ENCODE measurements around the gene RBBP4.
"Not testable (repeated sequence)": the region's sequence is repeated elsewhere in the genome, so short reads cannot be mapped to it uniquely, and the experiment has no call there.

Gene RBBP4

DNA sequence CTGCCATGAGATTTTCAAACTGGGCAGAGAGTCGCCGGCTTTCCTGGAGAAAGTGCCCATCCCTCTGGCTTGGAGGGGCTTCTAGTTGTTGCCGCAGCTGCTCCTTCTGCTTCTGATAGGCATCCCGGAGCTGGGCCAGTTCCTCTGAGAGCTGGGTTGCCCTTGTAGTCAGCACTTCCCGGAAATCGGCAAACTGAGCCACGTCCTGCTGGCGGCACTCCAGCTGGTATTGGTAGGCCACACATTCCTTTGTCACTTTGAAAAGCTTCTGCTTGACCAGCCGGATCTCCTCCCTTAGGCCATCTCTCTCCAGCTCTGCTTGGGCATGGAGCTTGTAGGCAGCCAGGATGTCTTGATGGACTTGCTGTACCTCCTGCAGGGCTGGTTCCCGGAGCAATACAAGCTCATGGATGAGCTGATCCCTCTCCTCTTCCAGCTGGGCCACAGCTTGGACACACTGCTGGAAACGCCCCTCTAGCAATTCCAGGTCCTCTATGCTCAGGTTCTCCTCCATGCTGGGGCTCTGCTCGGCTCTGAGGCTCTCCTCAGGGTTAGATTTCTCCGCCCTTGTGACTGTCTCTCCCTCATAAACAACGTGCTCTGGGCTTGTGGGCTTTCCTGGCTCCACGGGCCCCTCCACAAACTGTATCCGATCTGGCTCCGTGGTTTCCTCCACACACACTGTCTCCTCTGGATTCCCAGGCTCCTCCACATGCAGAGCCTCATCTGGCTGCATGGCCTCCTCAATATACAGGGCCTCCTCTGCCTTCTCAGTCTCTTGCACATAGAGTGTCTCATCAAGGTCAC, 44.3 kb downstream of the RBBP4 start:
- Mint-ChIP-seq H3K27me3 (ENCODE audit: low read depth, poor library complexity) (peaks cover 6% of the 10 kb centered on the region), H3K9me3 (no peaks in the 10 kb centered on the region), H3K4me1 (peaks cover 14% of the 10 kb centered on the region), H3K4me3 (no peak overlapping the region), H3K27ac (peak overlapping the region; percentile 57), H3K36me3 (ENCODE audit: low read depth) (peaks cover 13% of the 10 kb centered on the region)
- TF ChIP-seq, protein P1, sequence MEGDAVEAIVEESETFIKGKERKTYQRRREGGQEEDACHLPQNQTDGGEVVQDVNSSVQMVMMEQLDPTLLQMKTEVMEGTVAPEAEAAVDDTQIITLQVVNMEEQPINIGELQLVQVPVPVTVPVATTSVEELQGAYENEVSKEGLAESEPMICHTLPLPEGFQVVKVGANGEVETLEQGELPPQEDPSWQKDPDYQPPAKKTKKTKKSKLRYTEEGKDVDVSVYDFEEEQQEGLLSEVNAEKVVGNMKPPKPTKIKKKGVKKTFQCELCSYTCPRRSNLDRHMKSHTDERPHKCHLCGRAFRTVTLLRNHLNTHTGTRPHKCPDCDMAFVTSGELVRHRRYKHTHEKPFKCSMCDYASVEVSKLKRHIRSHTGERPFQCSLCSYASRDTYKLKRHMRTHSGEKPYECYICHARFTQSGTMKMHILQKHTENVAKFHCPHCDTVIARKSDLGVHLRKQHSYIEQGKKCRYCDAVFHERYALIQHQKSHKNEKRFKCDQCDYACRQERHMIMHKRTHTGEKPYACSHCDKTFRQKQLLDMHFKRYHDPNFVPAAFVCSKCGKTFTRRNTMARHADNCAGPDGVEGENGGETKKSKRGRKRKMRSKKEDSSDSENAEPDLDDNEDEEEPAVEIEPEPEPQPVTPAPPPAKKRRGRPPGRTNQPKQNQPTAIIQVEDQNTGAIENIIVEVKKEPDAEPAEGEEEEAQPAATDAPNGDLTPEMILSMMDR (IDR thresholded peaks at IDR 0.05), result no peak
- no peak for DNase-seq

DNA sequence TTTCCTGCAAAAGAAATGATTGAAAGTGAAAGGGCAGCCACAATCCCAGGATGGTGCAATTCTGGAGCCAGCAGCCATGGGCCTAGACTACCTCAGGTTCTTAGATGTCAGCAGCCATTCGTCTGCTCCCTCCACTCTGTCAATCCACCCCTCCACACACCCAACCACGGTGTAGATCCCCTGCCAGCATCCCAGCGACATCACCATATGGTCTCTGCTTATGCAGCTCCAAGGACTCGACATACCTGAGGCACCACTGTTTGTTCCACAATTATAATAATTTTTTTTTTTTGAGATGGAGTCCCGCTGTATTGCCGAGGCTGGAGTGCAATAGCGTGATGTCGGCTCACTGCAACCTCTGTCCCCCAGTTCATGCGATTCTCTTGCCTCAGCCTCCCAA, 45.0 kb downstream of the RBBP4 start:
- peaks cover 8% of the 10 kb centered on the region for H3K27me3 Mint-ChIP-seq (ENCODE audit: low read depth, poor library complexity)
- no peak overlapping the region for H3K27ac Mint-ChIP-seq
- H3K9me3 Mint-ChIP-seq, result no peaks in the 10 kb centered on the region
- peaks cover 13% of the 10 kb centered on the region for H3K36me3 Mint-ChIP-seq (ENCODE audit: low read depth)
- TF ChIP-seq, protein P1 (IDR thresholded peaks at IDR 0.05), result no peak
- H3K4me3 Mint-ChIP-seq, result no peak overlapping the region
- H3K4me1 Mint-ChIP-seq, result peaks cover 14% of the 10 kb centered on the region
- no peak for DNase-seq

DNA sequence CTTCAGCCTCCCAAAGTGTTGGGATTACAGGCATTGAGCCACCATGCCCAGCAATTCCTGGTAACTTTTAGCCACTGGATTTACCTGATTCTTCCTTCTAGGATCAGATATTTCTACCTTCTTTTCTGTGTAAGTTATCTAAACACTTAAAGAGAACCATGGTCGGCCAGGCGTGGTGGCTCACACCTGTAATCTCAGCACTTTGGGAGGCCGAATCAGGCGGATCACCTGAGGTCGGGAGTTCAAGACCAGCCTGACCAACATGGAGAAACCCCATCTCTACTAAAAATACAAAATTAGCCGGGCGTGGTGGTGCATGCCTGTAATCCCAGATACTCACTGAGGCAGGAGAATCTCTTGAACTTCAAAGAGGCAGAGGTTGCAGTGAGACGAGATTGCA, 46.0 kb downstream of the RBBP4 start:
- not testable (repeated sequence) for DNase-seq; H3K27ac Mint-ChIP-seq; H3K27me3 Mint-ChIP-seq (ENCODE audit: low read depth, poor library complexity); H3K9me3 Mint-ChIP-seq; H3K4me3 Mint-ChIP-seq; H3K36me3 Mint-ChIP-seq (ENCODE audit: low read depth)
- peaks cover 18% of the 10 kb centered on the region for H3K4me1 Mint-ChIP-seq

DNA sequence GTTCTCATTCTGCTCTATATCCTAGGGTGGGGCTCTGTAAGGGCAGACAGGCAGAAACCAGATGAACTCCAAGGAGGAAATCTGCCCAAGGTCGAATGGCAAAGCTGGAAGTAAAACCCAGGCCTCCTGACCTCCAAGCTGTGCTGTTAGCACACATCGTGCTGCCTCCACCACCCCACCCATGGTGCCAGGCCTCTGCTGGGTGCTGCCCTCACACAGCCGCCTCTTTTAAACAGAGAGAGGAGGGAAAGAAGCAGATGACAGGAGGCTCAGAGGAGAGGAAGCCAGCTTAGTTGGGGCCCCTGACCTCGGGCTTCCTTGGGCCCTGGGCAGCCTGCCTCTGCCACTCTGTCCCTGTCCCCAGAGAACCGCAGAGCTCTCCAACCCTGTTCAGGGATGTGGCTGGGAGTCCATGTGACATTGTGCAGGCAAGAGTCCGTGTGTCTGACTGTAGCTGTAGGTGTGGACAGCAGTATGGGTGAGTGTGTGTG, 50.5 kb downstream of the RBBP4 start:
- DNase-seq, result no peak
- H3K36me3 Mint-ChIP-seq (ENCODE audit: low read depth), result no peaks in the 10 kb centered on the region
- peaks cover 24% of the 10 kb centered on the region for H3K4me1 Mint-ChIP-seq
- peak overlapping the region; percentile 80 for H3K4me3 Mint-ChIP-seq
- no peaks in the 10 kb centered on the region for H3K9me3 Mint-ChIP-seq
- no peak overlapping the region for H3K27ac Mint-ChIP-seq
- peaks cover 25% of the 10 kb centered on the region for H3K27me3 Mint-ChIP-seq (ENCODE audit: low read depth, poor library complexity)
- TF ChIP-seq, protein P1 (IDR thresholded peaks at IDR 0.05), result no peak

DNA sequence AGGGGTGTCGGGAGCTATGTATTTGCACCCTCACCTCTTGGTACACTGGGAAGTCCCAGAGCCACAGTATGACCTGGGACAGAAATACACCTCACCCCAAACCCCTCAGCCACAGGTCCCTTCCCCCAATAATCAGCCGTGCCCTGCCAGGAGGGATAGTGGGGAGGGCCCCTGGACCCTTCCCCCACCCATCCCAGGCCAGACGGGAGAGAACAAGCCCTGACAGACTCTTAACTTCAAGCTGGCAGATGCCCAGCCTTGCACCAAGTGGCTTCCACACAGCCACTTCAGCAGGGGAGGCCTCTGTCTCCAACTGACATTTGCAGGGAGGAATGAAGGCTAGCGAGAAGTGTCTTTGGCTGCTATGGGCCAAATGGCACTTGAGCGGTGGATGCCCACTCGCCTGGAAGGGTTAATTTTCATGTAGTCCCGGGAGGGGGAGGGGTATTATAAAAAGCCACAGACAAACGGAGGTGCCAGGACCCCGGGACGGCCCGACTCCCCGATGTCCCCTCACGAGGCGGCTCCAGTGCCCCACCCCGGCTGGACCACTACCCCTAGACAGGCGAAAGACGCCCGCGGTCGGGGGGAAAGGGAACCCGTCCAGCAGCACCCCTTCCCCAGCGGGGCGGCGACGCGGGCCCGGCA, 51.1 kb downstream of the RBBP4 start:
- TF ChIP-seq, protein P1 (IDR thresholded peaks at IDR 0.05), result no peak
- Mint-ChIP-seq H3K27ac (no peak overlapping the region), H3K27me3 (ENCODE audit: low read depth, poor library complexity) (peaks cover 25% of the 10 kb centered on the region), H3K9me3 (no peaks in the 10 kb centered on the region), H3K4me1 (peaks cover 24% of the 10 kb centered on the region), H3K4me3 (peak overlapping the region; percentile 80), H3K36me3 (ENCODE audit: low read depth) (no peaks in the 10 kb centered on the region)
- no peak for DNase-seq

DNA sequence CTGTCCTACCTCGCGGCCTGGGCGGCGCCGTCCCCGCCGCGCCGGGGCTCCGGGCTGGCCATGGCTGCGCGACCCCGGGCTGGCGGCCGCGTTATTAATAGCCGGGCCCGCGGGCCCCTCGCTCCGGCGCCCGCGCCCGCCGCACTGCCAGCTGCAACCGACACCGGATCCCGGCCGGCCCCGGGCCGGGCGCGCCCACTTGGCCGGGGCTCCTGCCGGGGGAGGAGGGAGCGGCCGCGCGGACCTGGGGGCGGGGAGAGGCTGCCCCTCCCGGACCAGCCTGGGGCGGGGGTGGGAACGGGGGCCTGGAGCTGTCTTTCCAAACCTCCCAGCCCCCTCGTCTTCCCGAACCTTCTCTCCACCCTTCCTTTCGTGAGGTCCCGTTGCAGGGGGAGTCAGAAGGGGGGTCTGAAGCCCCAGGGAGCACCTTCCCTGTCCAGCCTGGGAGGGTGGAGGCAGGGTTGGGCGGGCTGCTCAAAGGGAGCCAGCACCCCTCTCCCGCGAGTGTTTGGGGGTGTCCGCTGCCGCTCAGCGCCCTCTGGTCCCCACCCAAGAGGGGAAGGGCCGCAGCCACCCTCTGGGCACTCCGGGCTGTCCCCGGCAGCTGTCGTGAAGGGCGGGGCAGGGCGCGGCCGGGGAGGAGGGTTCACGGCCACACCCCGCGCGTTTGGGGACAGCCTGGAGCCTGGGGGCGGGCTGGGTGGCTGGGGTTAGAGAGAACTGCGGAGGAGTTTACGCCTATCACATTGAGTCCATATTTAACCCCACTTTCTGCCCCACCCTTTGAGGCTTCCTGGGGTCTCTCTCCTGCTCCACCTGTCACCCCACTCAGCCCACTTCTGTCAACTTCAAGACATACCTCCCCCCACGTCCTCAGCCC, 51.8 kb downstream of the RBBP4 start, which contains the start of gene SYNC:
Gene SYNC, minus strand, starts transcription at position 172 of the 880 bp plus-strand sequence. Its CDS starts 110 bp downstream, at position 62.
- H3K27me3 Mint-ChIP-seq (ENCODE audit: low read depth, poor library complexity), result peaks cover 25% of the 10 kb centered on the region
- peak within 1 kb of the TSS; percentile 80 for H3K4me3 Mint-ChIP-seq
- H3K4me1 Mint-ChIP-seq, result peaks cover 24% of the 10 kb centered on the region
- TF ChIP-seq, protein P1 (IDR thresholded peaks at IDR 0.05), result no peak
- H3K9me3 Mint-ChIP-seq, result no peaks in the 10 kb centered on the region
- no peak within 1 kb of the TSS for H3K27ac Mint-ChIP-seq
- H3K36me3 Mint-ChIP-seq (ENCODE audit: low read depth), result no peaks in the 10 kb centered on the region
- peak; percentile 66 for DNase-seq

Measured in nephron progenitor cell (in vitro differentiated cells).